Measurements from ENCODE around the gene PSD2. TPM values are rescaled to one million over a fixed set of nuclear protein-coding genes. Genes with fewer than 3 reads are reported as not detected.

PSD2 gene
- total RNA-seq, 1 donor from 2014 or later: 0.15 TPM

- no peaks in the 10 kb centered on the region for H3K9me3 Mint-ChIP-seq (ENCODE audit: unreplicated experiment)
- peaks cover 2% of the 10 kb centered on the region for H3K4me1 Mint-ChIP-seq (ENCODE audit: unreplicated experiment)
- H3K27me3 Mint-ChIP-seq (ENCODE audit: unreplicated experiment): peaks cover 16% of the 10 kb centered on the region
- H3K36me3 Mint-ChIP-seq (ENCODE audit: low read depth, unreplicated experiment): peaks cover 3% of the 10 kb centered on the region
- DNase-seq (ENCODE audit: low spot score): no peak
- no peak overlapping the region for H3K27ac Mint-ChIP-seq (ENCODE audit: unreplicated experiment)
- TF ChIP-seq CTCF (IDR thresholded peaks at IDR 0.05; ENCODE audit: unreplicated experiment): no peak
- H3K4me3 Mint-ChIP-seq (ENCODE audit: unreplicated experiment): no peak overlapping the region
Observed at GRCh38 chr5:139841549-139841948, 45.9 kb downstream of the PSD2 start.

- no peak overlapping the region for H3K4me3 Mint-ChIP-seq (ENCODE audit: unreplicated experiment)
- DNase-seq (ENCODE audit: low spot score): no peak
- H3K27me3 Mint-ChIP-seq (ENCODE audit: unreplicated experiment): peaks cover 18% of the 10 kb centered on the region
- H3K36me3 Mint-ChIP-seq (ENCODE audit: low read depth, unreplicated experiment): peaks cover 3% of the 10 kb centered on the region
- TF ChIP-seq CTCF (IDR thresholded peaks at IDR 0.05; ENCODE audit: unreplicated experiment): no peak
- peaks cover 2% of the 10 kb centered on the region for H3K4me1 Mint-ChIP-seq (ENCODE audit: unreplicated experiment)
- H3K27ac Mint-ChIP-seq (ENCODE audit: unreplicated experiment): no peak overlapping the region
- H3K9me3 Mint-ChIP-seq (ENCODE audit: unreplicated experiment): no peaks in the 10 kb centered on the region
Observed at GRCh38 chr5:139842321-139842720, 46.7 kb downstream of the PSD2 start.

GRCh38 chr5:139843991-139844390 lies 48.4 kb downstream of the PSD2 start:
- H3K27me3 Mint-ChIP-seq (ENCODE audit: unreplicated experiment): peaks cover 18% of the 10 kb centered on the region
- H3K4me3 Mint-ChIP-seq (ENCODE audit: unreplicated experiment): no peak overlapping the region
- no peak for DNase-seq (ENCODE audit: low spot score)
- no peaks in the 10 kb centered on the region for H3K9me3 Mint-ChIP-seq (ENCODE audit: unreplicated experiment)
- peaks cover 5% of the 10 kb centered on the region for H3K4me1 Mint-ChIP-seq (ENCODE audit: unreplicated experiment)
- peaks cover 3% of the 10 kb centered on the region for H3K36me3 Mint-ChIP-seq (ENCODE audit: low read depth, unreplicated experiment)
- no peak for TF ChIP-seq CTCF (IDR thresholded peaks at IDR 0.05; ENCODE audit: unreplicated experiment)
- H3K27ac Mint-ChIP-seq (ENCODE audit: unreplicated experiment): no peak overlapping the region

GRCh38 chr5:139844472-139845145 lies 49.0 kb downstream of the PSD2 start:
- H3K4me3 Mint-ChIP-seq (ENCODE audit: unreplicated experiment): no peak overlapping the region
- TF ChIP-seq CTCF (IDR thresholded peaks at IDR 0.05; ENCODE audit: unreplicated experiment): peak; percentile 78
- peaks cover 22% of the 10 kb centered on the region for H3K27me3 Mint-ChIP-seq (ENCODE audit: unreplicated experiment)
- peak; percentile 89 for DNase-seq (ENCODE audit: low spot score)
- peaks cover 9% of the 10 kb centered on the region for H3K4me1 Mint-ChIP-seq (ENCODE audit: unreplicated experiment)
- H3K27ac Mint-ChIP-seq (ENCODE audit: unreplicated experiment): no peak overlapping the region
- H3K9me3 Mint-ChIP-seq (ENCODE audit: unreplicated experiment): no peaks in the 10 kb centered on the region
- H3K36me3 Mint-ChIP-seq (ENCODE audit: low read depth, unreplicated experiment): peaks cover 3% of the 10 kb centered on the region

- peaks cover 14% of the 10 kb centered on the region for H3K4me1 Mint-ChIP-seq (ENCODE audit: unreplicated experiment)
- no peaks in the 10 kb centered on the region for H3K9me3 Mint-ChIP-seq (ENCODE audit: unreplicated experiment)
- H3K27me3 Mint-ChIP-seq (ENCODE audit: unreplicated experiment): peaks cover 23% of the 10 kb centered on the region
- no peak for TF ChIP-seq CTCF (IDR thresholded peaks at IDR 0.05; ENCODE audit: unreplicated experiment)
- H3K27ac Mint-ChIP-seq (ENCODE audit: unreplicated experiment): no peak overlapping the region
- H3K4me3 Mint-ChIP-seq (ENCODE audit: unreplicated experiment): no peak overlapping the region
- H3K36me3 Mint-ChIP-seq (ENCODE audit: low read depth, unreplicated experiment): peaks cover 3% of the 10 kb centered on the region
- no peak for DNase-seq (ENCODE audit: low spot score)
Observed at GRCh38 chr5:139845846-139846681, 50.5 kb downstream of the PSD2 start.

Measured in endothelial cell (in vitro differentiated cells).